GM12872 (cell line): ENCODE measurements around the gene MTA2.
A peak's percentile ranks its signal among the peaks of the same experiment; 100 is the strongest.

Experiments
- TF ChIP-seq, protein P1 (sequence below): IDR thresholded peaks from 3 replicates; pipeline ENCODE4 v1.5.1; 2011; ENCODE audit warnings: low read depth, mild to moderate bottlenecking, low read length, moderate library complexity; ENCODE audit not compliant: insufficient read depth

The MTA2 gene

DNA sequence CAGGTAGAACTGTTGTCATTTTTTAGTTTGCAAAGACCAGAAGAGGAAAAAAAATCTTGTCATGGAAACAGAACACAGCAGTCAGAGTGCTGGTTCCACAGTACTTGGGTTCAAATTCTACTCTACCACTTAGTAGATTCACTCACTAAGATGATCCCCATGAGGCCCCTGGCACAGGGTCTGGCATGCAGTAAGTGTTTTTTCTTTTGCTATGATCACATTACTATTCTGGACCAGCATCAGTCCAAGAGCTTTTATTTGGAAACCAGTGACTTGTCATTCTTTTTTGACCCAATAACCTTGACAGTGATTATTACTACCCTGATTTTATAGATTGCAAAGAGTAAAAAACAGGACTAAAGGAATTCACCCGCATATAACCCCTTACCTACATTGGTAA is 32.1 kb downstream of the MTA2 start:
- TF ChIP-seq, protein P1, sequence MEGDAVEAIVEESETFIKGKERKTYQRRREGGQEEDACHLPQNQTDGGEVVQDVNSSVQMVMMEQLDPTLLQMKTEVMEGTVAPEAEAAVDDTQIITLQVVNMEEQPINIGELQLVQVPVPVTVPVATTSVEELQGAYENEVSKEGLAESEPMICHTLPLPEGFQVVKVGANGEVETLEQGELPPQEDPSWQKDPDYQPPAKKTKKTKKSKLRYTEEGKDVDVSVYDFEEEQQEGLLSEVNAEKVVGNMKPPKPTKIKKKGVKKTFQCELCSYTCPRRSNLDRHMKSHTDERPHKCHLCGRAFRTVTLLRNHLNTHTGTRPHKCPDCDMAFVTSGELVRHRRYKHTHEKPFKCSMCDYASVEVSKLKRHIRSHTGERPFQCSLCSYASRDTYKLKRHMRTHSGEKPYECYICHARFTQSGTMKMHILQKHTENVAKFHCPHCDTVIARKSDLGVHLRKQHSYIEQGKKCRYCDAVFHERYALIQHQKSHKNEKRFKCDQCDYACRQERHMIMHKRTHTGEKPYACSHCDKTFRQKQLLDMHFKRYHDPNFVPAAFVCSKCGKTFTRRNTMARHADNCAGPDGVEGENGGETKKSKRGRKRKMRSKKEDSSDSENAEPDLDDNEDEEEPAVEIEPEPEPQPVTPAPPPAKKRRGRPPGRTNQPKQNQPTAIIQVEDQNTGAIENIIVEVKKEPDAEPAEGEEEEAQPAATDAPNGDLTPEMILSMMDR, result no peak

DNA sequence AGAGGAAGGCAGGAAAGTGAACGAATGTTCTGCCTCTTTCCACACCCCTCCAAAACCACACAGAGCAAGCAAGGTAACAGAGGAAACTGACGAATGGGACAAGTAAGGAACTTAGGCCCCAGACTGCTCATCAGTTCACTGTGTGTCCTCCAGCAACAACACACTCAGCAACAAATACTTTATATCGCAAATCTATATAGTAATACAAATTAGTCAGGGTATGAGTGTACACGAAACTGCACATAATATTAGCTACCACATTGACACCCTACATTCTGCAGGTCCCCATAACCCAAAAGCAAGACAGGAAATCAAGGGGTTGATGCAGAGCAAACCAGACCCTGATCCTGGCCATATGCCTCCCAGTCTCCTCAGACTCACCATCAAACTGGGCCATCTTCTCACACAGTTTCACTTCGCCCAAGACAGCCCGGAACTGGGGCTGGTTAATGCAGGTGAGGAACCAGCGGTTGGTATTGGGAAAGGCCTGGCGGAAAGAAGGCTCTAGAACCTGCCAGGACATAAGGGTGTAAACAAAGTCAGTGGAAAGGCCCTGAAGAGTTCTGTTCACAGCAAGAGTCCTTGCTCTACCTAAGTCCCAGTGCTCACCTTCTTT is 34.5 kb downstream of the MTA2 start:
- TF ChIP-seq, protein P1, result no peak

DNA sequence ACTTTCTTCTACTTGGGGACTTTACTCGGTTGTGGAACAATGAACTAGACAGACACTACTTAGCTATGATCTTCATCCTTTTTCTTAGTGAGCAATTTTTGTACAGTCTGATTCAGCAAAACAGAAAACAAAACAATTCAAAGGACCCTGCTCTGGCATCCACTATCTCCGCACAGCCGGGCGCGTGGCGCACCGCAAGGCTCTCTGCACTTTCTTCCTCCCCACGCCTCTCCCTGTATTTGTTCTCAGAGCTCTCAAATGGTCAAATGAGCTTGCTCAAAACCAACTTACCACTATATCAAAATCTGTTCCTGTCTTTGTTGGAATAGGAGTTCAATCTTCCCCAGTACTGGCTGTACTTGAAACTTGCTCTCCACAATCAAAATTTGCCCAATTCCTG is 35.4 kb downstream of the MTA2 start:
- TF ChIP-seq, protein P1, result no peak

DNA sequence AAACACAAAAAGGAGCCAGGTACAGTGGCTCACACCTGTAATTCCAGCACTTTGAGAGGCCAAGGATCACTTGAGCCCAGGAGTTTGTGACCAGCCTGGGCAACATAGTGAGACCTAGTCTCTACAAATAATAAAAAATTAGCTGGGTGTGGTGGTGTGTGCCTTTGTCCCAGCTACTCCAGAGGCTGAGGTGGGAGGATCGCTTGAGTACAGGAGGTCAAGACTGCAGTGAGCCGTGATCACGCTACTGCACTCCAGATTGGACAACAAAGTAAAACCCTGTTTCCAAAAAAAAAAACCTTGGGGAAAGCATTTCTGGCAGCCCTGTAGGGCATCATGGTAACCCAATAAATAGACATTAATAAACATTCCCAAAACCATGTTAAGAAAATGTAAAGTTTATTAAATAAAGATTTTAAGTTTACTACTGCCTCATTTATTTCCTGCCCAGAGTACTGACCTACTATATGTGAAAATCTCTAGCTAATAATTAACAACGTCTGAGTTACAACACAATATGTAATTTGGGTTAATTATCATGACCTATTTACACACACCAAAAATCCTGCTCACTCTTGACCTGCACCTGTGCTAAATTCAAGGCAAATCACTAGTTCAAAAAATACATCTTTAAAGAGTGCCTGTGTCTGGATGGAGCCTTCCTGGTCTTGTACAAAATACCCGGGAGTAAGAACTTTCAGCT is 36.4 kb downstream of the MTA2 start:
- TF ChIP-seq, protein P1, result no peak

DNA sequence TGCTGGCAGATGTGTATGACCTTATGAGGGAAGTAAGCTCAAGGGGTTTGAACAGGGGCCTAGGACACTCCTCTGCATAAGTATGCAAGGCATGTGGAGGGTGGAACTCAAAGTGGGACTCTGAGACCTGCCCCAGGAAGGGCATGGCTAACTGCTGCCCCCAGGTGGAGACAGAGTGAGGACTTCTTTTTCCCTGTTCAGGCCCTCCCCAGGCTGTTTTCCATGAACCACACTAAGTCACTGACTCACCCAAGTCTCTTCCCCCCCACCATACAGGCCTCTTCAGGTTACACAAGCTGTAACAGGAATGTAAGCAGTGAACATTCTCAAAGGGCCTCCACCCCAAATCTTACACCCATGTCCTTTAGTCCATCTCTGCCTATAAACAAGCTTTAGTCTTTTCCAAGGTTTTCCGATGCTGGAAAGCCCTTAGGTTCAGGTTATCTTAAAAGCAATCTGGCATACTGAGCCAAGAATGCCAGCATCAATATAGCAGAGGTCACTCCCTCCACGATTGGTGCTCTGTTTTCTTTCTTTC is 41.0 kb downstream of the MTA2 start:
- TF ChIP-seq, protein P1, result peak; percentile 77

DNA sequence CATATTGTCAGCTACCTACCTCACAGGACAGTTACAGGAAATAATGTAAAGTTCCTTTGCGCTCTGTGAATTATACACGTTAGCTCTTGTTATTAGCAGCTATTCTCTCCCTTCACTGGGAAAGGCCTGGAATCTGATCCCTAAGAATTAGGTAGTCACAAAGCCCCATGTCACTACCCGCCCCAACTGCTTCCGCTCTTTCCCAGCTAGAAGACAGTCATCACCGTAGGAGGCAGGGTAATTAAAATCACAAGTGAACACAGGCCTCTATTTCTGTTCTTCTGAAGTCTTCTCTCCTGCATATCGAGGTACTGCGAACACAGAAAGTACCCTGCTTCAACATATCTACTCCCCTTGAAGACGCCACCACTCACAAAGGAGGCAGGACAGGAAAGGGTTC is 42.5 kb downstream of the MTA2 start:
- TF ChIP-seq, protein P1, result no peak

DNA sequence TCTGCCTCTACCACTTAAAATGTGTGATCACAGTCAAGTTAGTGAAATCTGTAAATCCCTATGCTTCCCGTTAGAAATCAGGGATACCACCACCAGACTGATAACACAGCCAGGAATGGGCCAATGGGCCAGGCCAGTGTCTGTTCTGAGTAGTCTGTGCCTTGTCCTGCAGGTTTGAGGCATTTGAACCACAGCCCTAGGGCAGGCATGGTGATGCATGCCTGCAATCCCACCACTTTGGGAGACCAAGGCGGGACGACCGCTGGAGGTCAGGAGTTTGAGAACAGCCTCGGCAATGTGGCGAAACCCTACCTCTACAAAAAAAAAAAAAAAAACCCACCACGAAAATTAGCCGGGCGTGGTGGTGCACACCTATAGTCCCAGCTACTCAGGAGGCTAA is 43.0 kb downstream of the MTA2 start:
- TF ChIP-seq, protein P1, result no peak
